ENCODE results near the gene ZNF30. TPM values are rescaled to one million over a fixed set of nuclear protein-coding genes. Genes with fewer than 3 reads are reported as not detected.
"Not testable (repeated sequence)": the region's sequence is repeated elsewhere in the genome, so short reads cannot be mapped to it uniquely, and the experiment has no call there.

ZNF30 gene
- total RNA-seq, 1 experiment from 2014 or later: 5.2 TPM

DNA sequence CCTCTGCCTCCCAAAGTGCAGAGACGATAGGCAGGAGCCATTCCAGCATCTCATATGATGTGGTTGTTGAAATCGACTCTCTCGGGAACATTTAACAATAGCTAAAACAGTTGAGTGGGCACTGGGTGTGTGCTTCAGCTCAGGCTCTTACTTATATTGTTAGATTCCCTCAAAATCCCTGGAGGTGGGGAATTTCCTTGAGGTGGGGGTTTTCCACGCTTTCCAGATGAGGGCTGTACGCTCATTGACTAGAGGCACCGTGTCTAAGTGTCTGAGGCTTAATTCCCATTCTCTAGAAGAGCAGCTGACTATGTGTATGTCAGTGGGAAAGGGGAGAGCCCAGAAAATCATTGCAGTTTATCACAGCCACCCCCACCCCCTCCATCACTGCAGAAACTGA is 62.6 kb downstream of the ZNF30 start:
- Histone ChIP-seq H3K4me1 (ENCODE audit: insufficient read depth, low read length, poor library complexity, severe bottlenecking) (peaks cover 10% of the 10 kb centered on the region), H3K36me3 (ENCODE audit: insufficient read depth, low read length, poor library complexity, severe bottlenecking) (no peaks in the 10 kb centered on the region), H3K27ac (ENCODE audit: low read depth, low read length, poor library complexity, severe bottlenecking) (no peak overlapping the region), H3K4me3 (ENCODE audit: low read depth, low read length, poor library complexity, severe bottlenecking) (no peak overlapping the region), H3K27me3 (replicated peaks; ENCODE audit: insufficient read depth, low read depth, low read length, poor library complexity) (no peaks in the 10 kb centered on the region), H3K9me3 (ENCODE audit: low read depth, low read length, poor library complexity, severe bottlenecking) (peaks cover 4% of the 10 kb centered on the region)
- DNase-seq (ENCODE audit: low spot score): no peak
- no TSS peak for BruUV-seq (replicated peaks)
- POLR2A ChIA-PET (ENCODE audit: low non-redundant PET): no interaction called here
- CTCF ChIA-PET: no interaction called here
- TF ChIP-seq, protein P1, sequence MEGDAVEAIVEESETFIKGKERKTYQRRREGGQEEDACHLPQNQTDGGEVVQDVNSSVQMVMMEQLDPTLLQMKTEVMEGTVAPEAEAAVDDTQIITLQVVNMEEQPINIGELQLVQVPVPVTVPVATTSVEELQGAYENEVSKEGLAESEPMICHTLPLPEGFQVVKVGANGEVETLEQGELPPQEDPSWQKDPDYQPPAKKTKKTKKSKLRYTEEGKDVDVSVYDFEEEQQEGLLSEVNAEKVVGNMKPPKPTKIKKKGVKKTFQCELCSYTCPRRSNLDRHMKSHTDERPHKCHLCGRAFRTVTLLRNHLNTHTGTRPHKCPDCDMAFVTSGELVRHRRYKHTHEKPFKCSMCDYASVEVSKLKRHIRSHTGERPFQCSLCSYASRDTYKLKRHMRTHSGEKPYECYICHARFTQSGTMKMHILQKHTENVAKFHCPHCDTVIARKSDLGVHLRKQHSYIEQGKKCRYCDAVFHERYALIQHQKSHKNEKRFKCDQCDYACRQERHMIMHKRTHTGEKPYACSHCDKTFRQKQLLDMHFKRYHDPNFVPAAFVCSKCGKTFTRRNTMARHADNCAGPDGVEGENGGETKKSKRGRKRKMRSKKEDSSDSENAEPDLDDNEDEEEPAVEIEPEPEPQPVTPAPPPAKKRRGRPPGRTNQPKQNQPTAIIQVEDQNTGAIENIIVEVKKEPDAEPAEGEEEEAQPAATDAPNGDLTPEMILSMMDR (conservative IDR thresholded peaks at IDR 0.05; ENCODE audit: low read depth, low read length): no peak
- TF ChIP-seq EZH2 (IDR thresholded peaks at IDR 0.05; ENCODE audit: borderline replicate concordance, low read depth, low read length, poor library complexity, severe bottlenecking): no peak
- intact Hi-C loops (cut with micrococcal nuclease; ENCODE audit: unreplicated experiment): no loop called here

DNA sequence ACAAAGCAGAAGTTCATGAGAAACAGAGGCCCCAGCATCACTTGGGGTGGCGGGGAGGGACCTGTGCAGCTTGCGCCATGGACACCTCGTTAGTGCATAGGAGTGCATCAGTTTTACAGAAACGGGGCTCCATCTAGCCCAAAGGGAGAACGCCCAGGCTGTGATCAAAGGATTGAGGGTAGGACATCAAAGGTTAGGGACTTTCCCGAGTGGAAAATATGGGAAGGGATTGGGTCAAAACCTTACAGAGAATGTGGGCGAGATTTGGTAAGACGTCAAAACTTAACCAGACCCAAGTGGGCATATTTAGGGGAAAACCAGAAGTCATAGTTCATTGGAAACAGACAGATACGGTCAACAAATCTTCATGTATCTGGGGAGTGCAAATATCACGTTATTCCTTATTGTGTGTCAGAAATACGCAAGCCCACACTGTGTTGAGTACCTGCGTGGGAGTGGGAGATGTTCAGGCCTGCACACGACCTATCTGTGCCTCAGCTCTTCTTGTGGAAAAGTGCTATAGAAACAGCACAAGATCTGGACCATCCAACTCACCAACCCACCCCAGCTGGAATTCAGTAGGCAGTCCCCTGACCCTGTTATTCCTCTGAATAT is 64.0 kb downstream of the ZNF30 start:
- TF ChIP-seq EZH2 (IDR thresholded peaks at IDR 0.05; ENCODE audit: borderline replicate concordance, low read depth, low read length, poor library complexity, severe bottlenecking): no peak
- TF ChIP-seq, protein P1 (conservative IDR thresholded peaks at IDR 0.05; ENCODE audit: low read depth, low read length): no peak
- peaks cover 2% of the 10 kb centered on the region for H3K4me1 ChIP-seq (ENCODE audit: insufficient read depth, low read length, poor library complexity, severe bottlenecking)
- H3K27me3 ChIP-seq (replicated peaks; ENCODE audit: insufficient read depth, low read depth, low read length, poor library complexity): no peaks in the 10 kb centered on the region
- H3K9me3 ChIP-seq (ENCODE audit: low read depth, low read length, poor library complexity, severe bottlenecking): no peaks in the 10 kb centered on the region
- no peak overlapping the region for H3K27ac ChIP-seq (ENCODE audit: low read depth, low read length, poor library complexity, severe bottlenecking)
- BruUV-seq (replicated peaks): no TSS peak
- no peak for DNase-seq (ENCODE audit: low spot score)
- CTCF ChIA-PET: no interaction called here
- POLR2A ChIA-PET (ENCODE audit: low non-redundant PET): no interaction called here
- H3K36me3 ChIP-seq (ENCODE audit: insufficient read depth, low read length, poor library complexity, severe bottlenecking): no peaks in the 10 kb centered on the region
- no peak overlapping the region for H3K4me3 ChIP-seq (ENCODE audit: low read depth, low read length, poor library complexity, severe bottlenecking)
- intact Hi-C loops (cut with micrococcal nuclease; ENCODE audit: unreplicated experiment): no loop called here

DNA sequence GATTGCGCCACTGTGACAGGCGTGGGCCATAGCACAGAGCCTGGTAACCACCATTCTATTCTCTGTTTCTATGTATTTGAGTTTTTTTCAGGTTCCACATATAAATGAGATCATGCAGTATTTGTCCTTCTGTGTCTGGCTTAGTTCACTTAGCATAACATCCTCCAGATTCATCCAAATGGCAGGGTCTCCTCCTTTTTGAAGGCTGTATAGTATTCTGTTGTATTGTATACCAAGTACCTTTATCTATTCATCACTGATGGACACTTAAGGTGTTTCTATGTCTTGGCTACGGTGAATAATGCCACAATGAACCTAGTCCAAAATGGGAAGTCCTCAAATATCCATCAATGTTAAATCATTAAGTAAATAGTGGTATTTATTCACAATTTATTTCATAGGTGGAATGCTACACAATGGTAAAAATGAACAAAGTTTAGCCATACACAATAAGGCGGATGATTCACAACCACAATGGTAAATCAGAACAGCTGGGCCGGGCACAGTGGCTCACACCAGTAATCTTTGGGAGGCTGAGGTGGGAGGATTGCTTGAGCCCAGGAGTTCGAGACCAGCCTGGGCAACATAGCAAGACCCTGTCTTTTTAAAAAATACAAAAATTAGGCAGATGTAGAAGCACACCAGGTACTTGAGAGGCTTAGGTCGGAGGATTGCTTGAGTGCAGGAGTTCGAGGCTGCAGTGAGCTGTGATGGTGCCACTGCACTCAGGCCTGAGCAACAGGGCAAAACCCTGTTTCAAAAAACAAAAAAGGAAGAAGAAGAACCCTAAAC is 65.0 kb downstream of the ZNF30 start:
- intact Hi-C loops (cut with micrococcal nuclease; ENCODE audit: unreplicated experiment): no loop called here
- no peak overlapping the region for H3K27ac ChIP-seq (ENCODE audit: low read depth, low read length, poor library complexity, severe bottlenecking)
- no peaks in the 10 kb centered on the region for H3K36me3 ChIP-seq (ENCODE audit: insufficient read depth, low read length, poor library complexity, severe bottlenecking)
- no peak overlapping the region for H3K4me3 ChIP-seq (ENCODE audit: low read depth, low read length, poor library complexity, severe bottlenecking)
- TF ChIP-seq, protein P1 (conservative IDR thresholded peaks at IDR 0.05; ENCODE audit: low read depth, low read length): no peak
- no peak for TF ChIP-seq EZH2 (IDR thresholded peaks at IDR 0.05; ENCODE audit: borderline replicate concordance, low read depth, low read length, poor library complexity, severe bottlenecking)
- H3K4me1 ChIP-seq (ENCODE audit: insufficient read depth, low read length, poor library complexity, severe bottlenecking): no peaks in the 10 kb centered on the region
- no peaks in the 10 kb centered on the region for H3K9me3 ChIP-seq (ENCODE audit: low read depth, low read length, poor library complexity, severe bottlenecking)
- BruUV-seq (replicated peaks): no TSS peak
- no peaks in the 10 kb centered on the region for H3K27me3 ChIP-seq (replicated peaks; ENCODE audit: insufficient read depth, low read depth, low read length, poor library complexity)
- no peak for DNase-seq (ENCODE audit: low spot score)
- ChIA-PET CTCF (no interaction called here), POLR2A (ENCODE audit: low non-redundant PET) (no interaction called here)

DNA sequence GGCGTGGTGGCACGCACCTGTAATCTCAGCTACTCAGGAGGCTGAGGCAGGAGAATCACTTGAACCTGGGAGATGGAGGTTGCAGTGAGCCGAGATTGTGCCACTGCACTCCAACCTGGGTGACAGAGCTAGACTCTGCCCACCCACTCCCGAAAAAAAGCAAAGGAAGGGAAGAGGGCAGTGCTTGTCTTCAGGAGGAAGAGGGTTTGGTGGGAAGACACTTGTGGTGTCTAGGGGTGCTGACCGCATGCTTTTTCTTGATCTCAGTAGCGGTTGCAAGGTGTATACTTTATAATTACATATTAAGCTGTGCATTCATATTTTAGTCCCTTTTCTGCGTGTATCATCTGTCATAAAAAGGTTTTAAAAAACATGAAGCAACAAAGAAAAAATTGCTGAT is 65.9 kb downstream of the ZNF30 start:
- POLR2A ChIA-PET (ENCODE audit: low non-redundant PET); DNase-seq (ENCODE audit: low spot score); H3K36me3 ChIP-seq (ENCODE audit: insufficient read depth, low read length, poor library complexity, severe bottlenecking); BruUV-seq (replicated peaks); intact Hi-C loops (cut with micrococcal nuclease; ENCODE audit: unreplicated experiment); H3K4me1 ChIP-seq (ENCODE audit: insufficient read depth, low read length, poor library complexity, severe bottlenecking); H3K27me3 ChIP-seq (replicated peaks; ENCODE audit: insufficient read depth, low read depth, low read length, poor library complexity); H3K27ac ChIP-seq (ENCODE audit: low read depth, low read length, poor library complexity, severe bottlenecking); H3K4me3 ChIP-seq (ENCODE audit: low read depth, low read length, poor library complexity, severe bottlenecking); H3K9me3 ChIP-seq (ENCODE audit: low read depth, low read length, poor library complexity, severe bottlenecking); CTCF ChIA-PET: not testable (repeated sequence)
